ENCODE data around the gene FBN1. TPM values are rescaled to one million over a fixed set of nuclear protein-coding genes. Genes with fewer than 3 reads are reported as not detected.

FBN1 gene
- total RNA-seq, 2 donors from 2014 or later: 57.1 to 84.9 TPM

DNA sequence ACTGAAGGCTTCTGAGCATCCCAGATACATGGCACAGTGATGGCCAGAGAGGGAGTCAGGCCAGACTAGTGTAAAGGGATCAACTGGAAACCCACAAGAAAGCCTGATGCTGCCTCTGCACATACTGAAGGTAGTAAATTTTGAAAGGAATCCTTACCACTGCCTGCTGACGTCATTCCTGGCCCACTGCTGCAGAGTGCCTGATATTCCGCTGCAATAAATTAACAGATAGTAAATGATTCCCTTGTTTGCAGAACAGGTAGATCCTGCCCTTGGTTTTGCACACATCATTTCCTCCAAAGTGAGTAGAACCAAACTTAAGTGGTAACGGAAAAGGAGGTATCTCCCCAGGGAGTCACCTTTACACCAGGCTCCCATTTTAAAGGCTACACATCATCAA lies 146.7 kb downstream of the FBN1 start:
- TF ChIP-seq, protein P1, sequence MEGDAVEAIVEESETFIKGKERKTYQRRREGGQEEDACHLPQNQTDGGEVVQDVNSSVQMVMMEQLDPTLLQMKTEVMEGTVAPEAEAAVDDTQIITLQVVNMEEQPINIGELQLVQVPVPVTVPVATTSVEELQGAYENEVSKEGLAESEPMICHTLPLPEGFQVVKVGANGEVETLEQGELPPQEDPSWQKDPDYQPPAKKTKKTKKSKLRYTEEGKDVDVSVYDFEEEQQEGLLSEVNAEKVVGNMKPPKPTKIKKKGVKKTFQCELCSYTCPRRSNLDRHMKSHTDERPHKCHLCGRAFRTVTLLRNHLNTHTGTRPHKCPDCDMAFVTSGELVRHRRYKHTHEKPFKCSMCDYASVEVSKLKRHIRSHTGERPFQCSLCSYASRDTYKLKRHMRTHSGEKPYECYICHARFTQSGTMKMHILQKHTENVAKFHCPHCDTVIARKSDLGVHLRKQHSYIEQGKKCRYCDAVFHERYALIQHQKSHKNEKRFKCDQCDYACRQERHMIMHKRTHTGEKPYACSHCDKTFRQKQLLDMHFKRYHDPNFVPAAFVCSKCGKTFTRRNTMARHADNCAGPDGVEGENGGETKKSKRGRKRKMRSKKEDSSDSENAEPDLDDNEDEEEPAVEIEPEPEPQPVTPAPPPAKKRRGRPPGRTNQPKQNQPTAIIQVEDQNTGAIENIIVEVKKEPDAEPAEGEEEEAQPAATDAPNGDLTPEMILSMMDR (IDR thresholded peaks at IDR 0.05): no peak
- Histone ChIP-seq H3K27me3 (no peaks in the 10 kb centered on the region), H3K4me3 (no peak overlapping the region), H3K36me3 (peaks cover 44% of the 10 kb centered on the region), H3K27ac (no peak overlapping the region), H3K9me3 (no peaks in the 10 kb centered on the region), H3K4me1 (no peaks in the 10 kb centered on the region)
- DNase-seq (ENCODE audit: low spot score): no peak

DNA sequence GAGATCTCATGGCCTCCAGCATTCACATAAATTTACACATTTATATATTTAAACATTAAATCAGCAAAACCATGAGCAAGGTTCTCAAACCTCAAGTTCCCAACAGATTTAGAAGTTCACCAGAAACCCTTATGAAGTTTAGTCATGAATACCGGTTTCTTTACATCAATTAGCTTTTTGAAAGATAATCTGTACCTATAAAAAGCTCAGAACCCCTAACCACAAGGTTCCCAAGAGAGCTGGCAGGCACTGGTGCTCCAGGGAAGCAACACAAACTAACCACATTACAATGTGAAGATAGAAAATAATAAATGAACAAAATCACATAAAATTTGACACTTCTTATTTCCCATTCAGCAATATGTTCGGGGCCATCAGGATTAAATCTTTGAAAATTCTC lies 150.9 kb downstream of the FBN1 start:
- peak overlapping the region in 1 of 2 donors; percentile 1 for H3K27ac ChIP-seq
- H3K9me3 ChIP-seq: no peaks in the 10 kb centered on the region
- H3K27me3 ChIP-seq: no peaks in the 10 kb centered on the region
- TF ChIP-seq, protein P1 (IDR thresholded peaks at IDR 0.05): no peak
- H3K4me3 ChIP-seq: no peak overlapping the region
- H3K36me3 ChIP-seq: peaks cover 63% of the 10 kb centered on the region
- H3K4me1 ChIP-seq: no peaks in the 10 kb centered on the region
- no peak for DNase-seq (ENCODE audit: low spot score)

DNA sequence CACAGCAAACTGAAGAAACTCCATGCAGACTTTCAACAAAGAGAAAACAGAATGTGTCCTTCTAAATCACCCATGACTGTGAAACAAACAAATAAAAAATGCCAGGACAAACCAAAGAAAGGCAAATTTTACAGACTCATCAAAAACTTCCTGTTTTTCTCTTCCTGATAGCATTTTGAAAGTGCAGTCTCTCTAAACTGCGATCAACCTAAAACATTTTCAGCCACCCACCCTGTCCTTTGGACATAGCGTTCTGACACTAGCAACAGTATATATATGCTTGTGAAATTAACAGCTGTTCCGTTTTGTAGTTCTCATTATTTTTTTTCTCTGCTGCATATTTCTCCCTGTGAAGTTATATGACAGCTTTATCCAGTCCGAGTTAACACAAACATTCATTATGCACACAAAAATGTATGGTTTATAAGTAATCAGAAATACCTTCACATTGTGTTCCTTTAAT lies 151.7 kb downstream of the FBN1 start:
- peak overlapping the region; percentile 1 to 44 for H3K27ac ChIP-seq
- no peak overlapping the region for H3K4me3 ChIP-seq
- TF ChIP-seq, protein P1 (IDR thresholded peaks at IDR 0.05): no peak
- H3K27me3 ChIP-seq: no peaks in the 10 kb centered on the region
- H3K36me3 ChIP-seq: peaks cover 62% of the 10 kb centered on the region
- no peaks in the 10 kb centered on the region for H3K9me3 ChIP-seq
- DNase-seq (ENCODE audit: low spot score): no peak
- H3K4me1 ChIP-seq: no peaks in the 10 kb centered on the region

DNA sequence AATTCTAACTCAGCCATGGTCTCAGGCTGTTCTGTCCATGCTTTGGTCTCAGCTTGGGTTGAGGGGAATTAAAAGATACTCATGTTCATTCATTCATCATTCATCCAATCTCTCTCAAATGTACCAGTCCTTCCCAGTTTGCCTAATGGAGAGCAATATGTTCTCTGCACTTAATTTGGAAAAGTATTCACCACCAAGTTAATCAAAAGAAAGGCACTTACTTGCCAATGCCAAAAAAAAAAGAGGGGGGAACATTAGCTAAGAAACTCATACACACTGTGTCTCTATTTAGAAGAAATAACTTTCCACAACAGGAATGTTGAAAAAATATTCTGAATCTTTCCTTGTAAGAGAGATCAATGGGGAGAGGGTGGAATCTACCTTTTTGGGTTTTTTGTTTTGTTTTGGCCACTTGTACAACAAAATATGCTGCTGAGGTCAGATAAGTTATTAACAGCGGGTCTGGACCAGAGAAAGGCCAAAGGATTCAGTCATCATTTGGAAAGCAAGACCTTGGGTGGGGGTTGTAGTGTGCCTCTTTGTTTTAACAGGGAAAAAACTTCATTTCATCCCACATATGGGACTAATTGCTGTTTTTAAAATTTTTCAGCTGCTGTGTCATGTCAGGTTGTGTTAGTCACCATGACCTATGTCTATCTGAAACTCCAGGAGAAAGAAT lies 152.3 kb downstream of the FBN1 start:
- TF ChIP-seq, protein P1 (IDR thresholded peaks at IDR 0.05): no peak
- Histone ChIP-seq H3K4me1 (no peaks in the 10 kb centered on the region), H3K4me3 (no peak overlapping the region), H3K36me3 (peaks cover 66% of the 10 kb centered on the region), H3K27me3 (no peaks in the 10 kb centered on the region), H3K27ac (peak overlapping the region; percentile 41 to 44), H3K9me3 (no peaks in the 10 kb centered on the region)
- DNase-seq (ENCODE audit: low spot score): no peak

DNA sequence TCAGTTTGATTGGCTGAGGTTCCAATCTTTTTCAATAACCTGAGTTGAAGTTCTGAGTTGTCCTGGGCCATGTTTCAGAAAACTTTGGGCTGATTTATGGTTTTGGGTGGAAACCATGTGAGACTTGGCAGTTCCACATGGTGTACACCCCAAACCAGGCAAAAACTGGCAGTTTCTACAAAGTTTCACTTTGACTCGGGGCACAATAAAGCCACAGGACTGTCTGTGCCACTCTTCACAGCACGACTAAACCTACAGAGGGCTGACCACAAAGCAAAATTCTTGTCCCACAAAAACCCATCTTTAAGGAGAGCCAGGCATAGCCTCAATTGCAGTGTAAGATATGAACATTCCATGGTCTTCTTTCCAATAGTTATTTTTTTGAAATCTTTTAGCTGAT lies 159.3 kb downstream of the FBN1 start:
- no peak overlapping the region for H3K4me3 ChIP-seq
- H3K4me1 ChIP-seq: no peaks in the 10 kb centered on the region
- H3K27me3 ChIP-seq: no peaks in the 10 kb centered on the region
- H3K27ac ChIP-seq: no peak overlapping the region
- no peak for DNase-seq (ENCODE audit: low spot score)
- TF ChIP-seq, protein P1 (IDR thresholded peaks at IDR 0.05): no peak
- no peaks in the 10 kb centered on the region for H3K9me3 ChIP-seq
- H3K36me3 ChIP-seq: peaks cover 54% of the 10 kb centered on the region

DNA sequence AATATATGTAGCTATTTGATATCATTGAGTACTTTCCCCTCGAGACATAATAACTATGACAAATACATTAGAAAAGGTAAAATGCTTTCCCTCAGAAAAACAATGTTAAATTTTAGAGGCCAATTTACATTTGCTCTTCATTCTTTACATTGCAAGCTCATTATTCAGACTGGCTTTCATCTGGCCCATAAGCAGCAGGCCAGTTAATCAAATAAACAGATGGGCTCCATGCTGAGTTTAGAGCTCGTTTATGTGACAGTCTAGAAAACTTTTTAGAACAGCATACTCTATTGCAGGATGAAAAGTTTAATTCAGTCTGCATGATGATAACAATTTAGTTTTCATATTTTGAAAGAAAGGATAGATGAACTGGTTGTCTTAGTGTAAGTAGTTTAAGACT lies 163.7 kb downstream of the FBN1 start:
- DNase-seq (ENCODE audit: low spot score): no peak
- Histone ChIP-seq H3K9me3 (no peaks in the 10 kb centered on the region), H3K4me3 (no peak overlapping the region), H3K27me3 (no peaks in the 10 kb centered on the region), H3K4me1 (no peaks in the 10 kb centered on the region), H3K36me3 (peaks cover 27% of the 10 kb centered on the region), H3K27ac (no peak overlapping the region)
- TF ChIP-seq, protein P1 (IDR thresholded peaks at IDR 0.05): no peak

Data from right atrium auricular region (tissue), 2 donors.